GM23338 (cell line): ENCODE results near the gene APBB3. TPM values are rescaled to one million over a fixed set of nuclear protein-coding genes. Genes with fewer than 3 reads are reported as not detected.
A peak's percentile ranks its signal among the peaks of the same experiment; 100 is the strongest.

Experiments used
- ATAC-seq: fragments of 200-7000 bp; cut with Tn5 transposase; 3 replicates; pipeline ENCODE4 v1.9.1; 2020
- DNase-seq: peaks from one replicate; pipeline ENCODE4 v3.0.0-alpha.2; 2015; ENCODE audit warnings: low spot score
- H2AFZ ChIP-seq: fragments of 200-600 bp; sonication (generic); 2 replicates; pipeline ENCODE4 v1.8.0; 2016; ENCODE audit warnings: antibody characterized with exemption, mild to moderate bottlenecking, moderate library complexity
- H3F3A ChIP-seq: fragments of 200-600 bp; sonication (generic); replicated peaks from 2 replicates; pipeline ENCODE4 v1.8.0; 2017; ENCODE audit warnings: antibody characterized with exemption, mixed run types, low read depth
- H3K27ac ChIP-seq: fragments of 200-600 bp; sonication (generic); 2 replicates; pipeline ENCODE4 v1.6.1; 2016; ENCODE audit warnings: low read depth
- H3K27me3 ChIP-seq: fragments of 200-600 bp; sonication (generic); 2 replicates; pipeline ENCODE4 v1.8.0; 2016; ENCODE audit warnings: mild to moderate bottlenecking, mixed run types, moderate library complexity; ENCODE audit not compliant: insufficient read depth
- H3K36me3 ChIP-seq: fragments of 200-600 bp; sonication (generic); 2 replicates; pipeline ENCODE4 v1.8.0; 2016; ENCODE audit warnings: mild to moderate bottlenecking; ENCODE audit not compliant: insufficient read depth
- H3K4me1 ChIP-seq: fragments of 200-600 bp; sonication (generic); 2 replicates; pipeline ENCODE4 v1.8.0; 2016; ENCODE audit warnings: mild to moderate bottlenecking, moderate library complexity; ENCODE audit not compliant: insufficient read depth
- H3K4me2 ChIP-seq: fragments of 200-600 bp; sonication (generic); 2 replicates; pipeline ENCODE4 v1.7.1; 2017; ENCODE audit warnings: mixed run types
- H3K4me3 ChIP-seq: fragments of 200-600 bp; sonication (generic); 2 replicates; pipeline ENCODE4 v1.6.1; 2016; ENCODE audit warnings: mixed run types
- H3K79me2 ChIP-seq: fragments of 200-600 bp; sonication (generic); replicated peaks from 2 replicates; pipeline ENCODE4 v1.8.0; 2017; ENCODE audit warnings: mild to moderate bottlenecking; ENCODE audit not compliant: insufficient read depth
- H3K9me2 ChIP-seq: fragments of 200-600 bp; sonication (generic); 2 replicates; pipeline ENCODE4 v1.8.0; 2017; ENCODE audit not compliant: insufficient read depth
- H4K20me1 ChIP-seq: fragments of 200-600 bp; sonication (generic); replicated peaks from 2 replicates; pipeline ENCODE4 v1.8.0; 2017; ENCODE audit warnings: mild to moderate bottlenecking; ENCODE audit not compliant: insufficient read depth
- H3K27ac Mint-ChIP-seq: 2 replicates; pipeline ENCODE4 v1.8.0; 2020; ENCODE audit warnings: inconsistent platforms, mild to moderate bottlenecking, moderate library complexity, mixed read lengths
- H3K27me3 Mint-ChIP-seq: 3 replicates; pipeline ENCODE4 v1.8.0; 2022; ENCODE audit warnings: low read depth, mild to moderate bottlenecking, moderate library complexity, mixed read lengths, inconsistent platforms; ENCODE audit not compliant: insufficient read depth, poor library complexity
- H3K36me3 Mint-ChIP-seq: 3 replicates; pipeline ENCODE4 v1.8.0; 2021; ENCODE audit warnings: low read depth, mild to moderate bottlenecking, inconsistent platforms, moderate library complexity, mixed read lengths
- H3K4me1 Mint-ChIP-seq: 3 replicates; pipeline ENCODE4 v1.8.0; 2020; ENCODE audit warnings: mild to moderate bottlenecking, inconsistent platforms, mixed read lengths
- H3K4me3 Mint-ChIP-seq: 3 replicates; pipeline ENCODE4 v1.8.0; 2021; ENCODE audit warnings: moderate library complexity, mild to moderate bottlenecking, inconsistent platforms, mixed read lengths
- H3K9me3 Mint-ChIP-seq: 3 replicates; pipeline ENCODE4 v1.8.0; 2020; ENCODE audit warnings: moderate library complexity, mild to moderate bottlenecking, inconsistent platforms, mixed read lengths
- CREB1 ChIP-seq: fragments of 250-450 bp; sonication (Bioruptor Pico); IDR thresholded peaks from 2 replicates; pipeline ENCODE4 v1.5.0; 2020; ENCODE audit warnings: low read depth, mild to moderate bottlenecking, moderate library complexity
- ETS1 ChIP-seq: IDR thresholded peaks from 2 replicates; pipeline ENCODE4 v1.6.1; 2016; ENCODE audit warnings: antibody characterized with exemption
- JUNB ChIP-seq: IDR thresholded peaks from one replicate; pipeline ENCODE4 v1.6.1; 2016; ENCODE audit warnings: antibody characterized with exemption; ENCODE audit not compliant: unreplicated experiment
- NANOG ChIP-seq: IDR thresholded peaks from 2 replicates; pipeline ENCODE4 v1.6.1; 2016; ENCODE audit warnings: antibody characterized with exemption, borderline replicate concordance
- POLR2AphosphoS5 ChIP-seq: IDR thresholded peaks from 2 replicates; pipeline ENCODE4 v1.6.1; 2016; ENCODE audit warnings: antibody characterized with exemption, low read depth
- REST ChIP-seq: IDR thresholded peaks from one replicate; pipeline ENCODE4 v1.6.1; 2018; ENCODE audit warnings: antibody characterized with exemption; ENCODE audit not compliant: unreplicated experiment
- ZNF331 ChIP-seq: fragments of 250-450 bp; sonication (Bioruptor Pico); IDR thresholded peaks from 2 replicates; pipeline ENCODE4 v1.5.0; 2020; ENCODE audit warnings: low read depth, mild to moderate bottlenecking, moderate library complexity
- polyA plus RNA-seq: library from polyadenylated mRNA; unstranded; fragments of >200 nt; fragmentation: Nextera tagmentation; extraction: Ambion mirVana; gene quantifications from 2 replicates; pipeline ENCODE4 v1.2.1, GENCODE V29; 2016
- total RNA-seq: library from RNA; depleted of rRNA; stranded (reverse); fragments of >200 nt; shearing (Covaris generic); gene quantifications from 2 replicates; pipeline ENCODE4 v1.2.3, GENCODE V29; 2014

The APBB3 gene
- total and polyA plus RNA-seq, 2 experiments from 2014 or later, result 9.0 to 15.4 TPM

GRCh38 chr5:140557136-140557805, 7.1 kb downstream of the APBB3 start, which contains the start of gene SRA1 (continued):
- TF ChIP-seq CREB1 (CRISPR knock-in tag) (peak; percentile 91), POLR2AphosphoS5 (peak; percentile 97), ETS1 (peak; percentile 83)

GRCh38 chr5:140556438-140556837, 8.0 kb downstream of the APBB3 start:
- Histone ChIP-seq H3K79me2 (peaks cover 53% of the 10 kb centered on the region), H3K9me2 (no peaks in the 10 kb centered on the region; the same call in 1 of the 2 replicates), H3K4me3 (peak overlapping the region; percentile 80), H3F3A (0 out of 2 replicates have a peak, but pooled peaks cover 2% of the 10 kb centered on the region), H3K27ac (peak overlapping the region; percentile 83), H3K36me3 (peaks cover 9% of the 10 kb centered on the region; the same call in 1 of the 2 replicates), H3K4me1 (peaks cover 18% of the 10 kb centered on the region), H4K20me1 (peaks cover 3% of the 10 kb centered on the region; the same call in 1 of the 2 replicates), H3K4me2 (peak overlapping the region; percentile 85), H3K27me3 (no peaks in the 10 kb centered on the region), H2AFZ (no peak overlapping the region)
- H3K27me3 Mint-ChIP-seq, result peaks cover 14% of the 10 kb centered on the region
- no peak for ATAC-seq
- peaks cover 21% of the 10 kb centered on the region for H3K4me1 Mint-ChIP-seq
- no peaks in the 10 kb centered on the region; the same call in 2 of the 3 replicates for H3K9me3 Mint-ChIP-seq
- no peak for DNase-seq
- TF ChIP-seq REST (no peak), NANOG (no peak), ZNF331 (CRISPR knock-in tag) (no peak), JUNB (no peak), POLR2AphosphoS5 (no peak), ETS1 (no peak)
- H3K27ac Mint-ChIP-seq, result peak overlapping the region; percentile 93
- peaks cover 24% of the 10 kb centered on the region for H3K36me3 Mint-ChIP-seq
- H3K4me3 Mint-ChIP-seq, result peak overlapping the region; percentile 80
